HG03439 (cell line): ENCODE data around the gene TTC23.
"Not testable (repeated sequence)": the region's sequence is repeated elsewhere in the genome, so short reads cannot be mapped to it uniquely, and the experiment has no call there.

Source experiments
- ATAC-seq: cut with Tn5 transposase; IDR thresholded peaks from one replicate; pipeline ENCODE4 v1.9.1; 2021; ENCODE audit warnings: mild to moderate bottlenecking, moderate library complexity; ENCODE audit not compliant: unreplicated experiment

Gene TTC23

GRCh38 chr15:99122831-99123712 lies 126.3 kb downstream of the TTC23 start:
- no peak for ATAC-seq

- no peak for ATAC-seq
Measured at GRCh38 chr15:99121691-99122410, 127.5 kb downstream of the TTC23 start.

- no peak for ATAC-seq
Measured at GRCh38 chr15:99121207-99121606, 128.2 kb downstream of the TTC23 start.

GRCh38 chr15:99120050-99120777 lies 129.2 kb downstream of the TTC23 start:
- no peak for ATAC-seq

- ATAC-seq, result no peak
Measured at GRCh38 chr15:99118801-99119546, 130.4 kb downstream of the TTC23 start.

GRCh38 chr15:99118258-99118632 lies 131.1 kb downstream of the TTC23 start:
- no peak for ATAC-seq

GRCh38 chr15:99117563-99118257 lies 131.7 kb downstream of the TTC23 start:
- ATAC-seq, result no peak

GRCh38 chr15:99117111-99117510 lies 132.3 kb downstream of the TTC23 start:
- no peak for ATAC-seq

GRCh38 chr15:99115300-99116215 lies 133.8 kb downstream of the TTC23 start:
- no peak for ATAC-seq

GRCh38 chr15:99114511-99115299 lies 134.7 kb downstream of the TTC23 start:
- no peak for ATAC-seq

GRCh38 chr15:99113547-99114271 lies 135.7 kb downstream of the TTC23 start:
- ATAC-seq, result no peak

GRCh38 chr15:99111641-99112040 lies 137.7 kb downstream of the TTC23 start:
- not testable (repeated sequence) for ATAC-seq

GRCh38 chr15:99110581-99111320 lies 138.6 kb downstream of the TTC23 start:
- no peak for ATAC-seq

- no peak for ATAC-seq
Measured at GRCh38 chr15:99110093-99110492, 139.3 kb downstream of the TTC23 start.

GRCh38 chr15:99109555-99110021 lies 139.8 kb downstream of the TTC23 start:
- no peak for ATAC-seq

GRCh38 chr15:99108993-99109392 lies 140.4 kb downstream of the TTC23 start:
- no peak for ATAC-seq
